ENCODE measurements around the gene TRIM60.
"Not testable (repeated sequence)": the region's sequence is repeated elsewhere in the genome, so short reads cannot be mapped to it uniquely, and the experiment has no call there.

Gene TRIM60

GRCh38 chr4:165053645-165054044 lies 21.8 kb downstream of the TRIM60 start, which contains the start of gene TRIM75:
Gene TRIM75 (plus strand): TSS chr4:165053866. CDS start chr4:165059148, 5,282 bp downstream.
- no peak for DNase-seq (ENCODE audit: low spot score)

GRCh38 chr4:165055601-165056000 lies 23.8 kb downstream of the TRIM60 start:
- no peak for DNase-seq (ENCODE audit: low spot score)

- DNase-seq (ENCODE audit: low spot score), result no peak
Measured at GRCh38 chr4:165058666-165059065, 26.9 kb downstream of the TRIM60 start.

- no peak for DNase-seq (ENCODE audit: low spot score)
Measured at GRCh38 chr4:165059386-165059785, 27.6 kb downstream of the TRIM60 start.

- DNase-seq (ENCODE audit: low spot score), result no peak
Measured at GRCh38 chr4:165060938-165061337, 29.1 kb downstream of the TRIM60 start.

GRCh38 chr4:165070560-165070959 lies 38.8 kb downstream of the TRIM60 start:
- no peak for DNase-seq (ENCODE audit: low spot score)

- not testable (repeated sequence) for DNase-seq (ENCODE audit: low spot score)
Measured at GRCh38 chr4:165073346-165073745, 41.5 kb downstream of the TRIM60 start.

- no peak for DNase-seq (ENCODE audit: low spot score)
Measured at GRCh38 chr4:165077034-165077578, 45.3 kb downstream of the TRIM60 start.

- no peak for DNase-seq (ENCODE audit: low spot score)
Measured at GRCh38 chr4:165079476-165079875, 47.7 kb downstream of the TRIM60 start.

GRCh38 chr4:165084787-165085186 lies 53.0 kb downstream of the TRIM60 start:
- not testable (repeated sequence) for DNase-seq (ENCODE audit: low spot score)

GRCh38 chr4:165085946-165086345 lies 54.1 kb downstream of the TRIM60 start:
- DNase-seq (ENCODE audit: low spot score), result no peak

- DNase-seq (ENCODE audit: low spot score), result no peak
Measured at GRCh38 chr4:165088366-165088765, 56.6 kb downstream of the TRIM60 start.

Data from hematopoietic multipotent progenitor cell treated with erythropoietin and hydrocortisone succinate and interleukin-3 and kit ligand, for 17 days (in vitro differentiated cells).